Activated naive CD8-positive, alpha-beta T cell treated with anti-CD3 and anti-CD28 coated beads, Interleukin-2, amount 50 U/mL, for 16 hours (primary cell): ENCODE data around the gene GIMAP2.
"Not testable (repeated sequence)": the region's sequence is repeated elsewhere in the genome, so short reads cannot be mapped to it uniquely, and the experiment has no call there.

ENCODE experiments used
- DNase-seq: peaks from one replicate; pipeline ENCODE4 v3.0.0-alpha.2; 2020; ENCODE audit warnings: low read depth, low spot score

GIMAP2 gene

GRCh38 chr7:150676854-150677253, 8.7 kb upstream of the GIMAP2 start:
- not testable (repeated sequence) for DNase-seq

GRCh38 chr7:150678601-150679000, 6.9 kb upstream of the GIMAP2 start:
- not testable (repeated sequence) for DNase-seq

GRCh38 chr7:150680364-150680763, 5.1 kb upstream of the GIMAP2 start:
- DNase-seq: not testable (repeated sequence)

- no peak for DNase-seq
Observed at GRCh38 chr7:150686030-150686631, 625 bp downstream of the GIMAP2 start.

GRCh38 chr7:150688630-150689029, 3.1 kb downstream of the GIMAP2 start:
- no peak for DNase-seq

- no peak for DNase-seq
Observed at GRCh38 chr7:150695654-150696053, 10.1 kb downstream of the GIMAP2 start.

- DNase-seq: no peak
Observed at GRCh38 chr7:150703209-150703608, 17.7 kb downstream of the GIMAP2 start.

GRCh38 chr7:150715293-150715692, 29.8 kb downstream of the GIMAP2 start:
- DNase-seq: no peak

GRCh38 chr7:150715738-150716137, 30.2 kb downstream of the GIMAP2 start:
- DNase-seq: no peak

GRCh38 chr7:150716368-150716767, 30.9 kb downstream of the GIMAP2 start, which contains the start of gene GIMAP1:
Gene GIMAP1, plus strand, starts transcription at chr7:150716613. Its CDS starts 2,435 bp downstream, at chr7:150719048.
- no peak for DNase-seq

GRCh38 chr7:150716939-150717338, 31.4 kb downstream of the GIMAP2 start:
- DNase-seq: no peak

GRCh38 chr7:150717814-150718420, 32.4 kb downstream of the GIMAP2 start:
- DNase-seq: no peak

GRCh38 chr7:150719436-150719835, 33.9 kb downstream of the GIMAP2 start:
- DNase-seq: no peak

- DNase-seq: no peak
Observed at GRCh38 chr7:150719960-150720891, 34.7 kb downstream of the GIMAP2 start.

GRCh38 chr7:150721970-150722373, 36.5 kb downstream of the GIMAP2 start:
- DNase-seq: no peak

- DNase-seq: no peak
Observed at GRCh38 chr7:150722431-150722931, 37.0 kb downstream of the GIMAP2 start.

GRCh38 chr7:150723467-150723866, 38.0 kb downstream of the GIMAP2 start:
- DNase-seq: no peak

- no peak for DNase-seq
Observed at GRCh38 chr7:150727381-150727780, 41.9 kb downstream of the GIMAP2 start.

GRCh38 chr7:150728011-150728410, 42.5 kb downstream of the GIMAP2 start:
- no peak for DNase-seq

- no peak for DNase-seq
Observed at GRCh38 chr7:150728609-150729008, 43.1 kb downstream of the GIMAP2 start.

- no peak for DNase-seq
Observed at GRCh38 chr7:150731916-150732315, 46.4 kb downstream of the GIMAP2 start.

- no peak for DNase-seq
Observed at GRCh38 chr7:150732786-150733481, 47.4 kb downstream of the GIMAP2 start.
